Measurements from ENCODE around the gene IGSF3. TPM values are rescaled to one million over a fixed set of nuclear protein-coding genes. Genes with fewer than 3 reads are reported as not detected.
A peak's percentile ranks its signal among the peaks of the same experiment; 100 is the strongest.

Gene IGSF3
- total RNA-seq, 4 donors from 2014 or later = 15.7 to 63.2 (median 49.2) TPM

- no peaks in the 10 kb centered on the region for H3K9me3 ChIP-seq
- H3K27ac ChIP-seq = peak overlapping the region in 1 of 4 donors; percentile 46
- no peaks in the 10 kb centered on the region for H3K27me3 ChIP-seq
- DNase-seq = no peak
- no peak overlapping the region for H3K4me3 ChIP-seq
- H3K4me1 ChIP-seq = peaks cover 0 to 4% (median 0%) of the 10 kb centered on the region in 4 donors
- peaks cover 0 to 35% (median 0%) of the 10 kb centered on the region in 3 donors for H3K36me3 ChIP-seq
- TF ChIP-seq POLR2A (IDR thresholded peaks at IDR 0.05) = no peak
- TF ChIP-seq CTCF (IDR thresholded peaks at IDR 0.05) = no peak
These were observed 122.2 kb downstream of the IGSF3 start for GRCh38 chr1:116545359-116545705.

- Histone ChIP-seq H3K4me3 (no peak overlapping the region), H3K4me1 (peaks cover 0 to 4% (median 0%) of the 10 kb centered on the region in 4 donors), H3K27me3 (no peaks in the 10 kb centered on the region), H3K27ac (peak overlapping the region in 1 of 4 donors; percentile 46), H3K36me3 (peaks cover 0 to 35% (median 0%) of the 10 kb centered on the region in 3 donors), H3K9me3 (no peaks in the 10 kb centered on the region)
- no peak for TF ChIP-seq CTCF (IDR thresholded peaks at IDR 0.05)
- no peak for TF ChIP-seq POLR2A (IDR thresholded peaks at IDR 0.05)
- no peak for DNase-seq
These were observed 122.8 kb downstream of the IGSF3 start for GRCh38 chr1:116544588-116545358.

- Histone ChIP-seq H3K4me3 (no peak overlapping the region), H3K9me3 (no peaks in the 10 kb centered on the region), H3K36me3 (peaks cover 0 to 56% (median 0%) of the 10 kb centered on the region in 3 donors), H3K4me1 (peaks cover 0 to 8% (median 0%) of the 10 kb centered on the region in 4 donors), H3K27me3 (no peaks in the 10 kb centered on the region), H3K27ac (no peak overlapping the region)
- DNase-seq = no peak
- TF ChIP-seq CTCF (IDR thresholded peaks at IDR 0.05) (no peak), POLR2A (IDR thresholded peaks at IDR 0.05) (no peak)
These were observed 127.4 kb downstream of the IGSF3 start for GRCh38 chr1:116540088-116540487.

- TF ChIP-seq CTCF (IDR thresholded peaks at IDR 0.05) (no peak), POLR2A (IDR thresholded peaks at IDR 0.05) (peak in 1 of 2 donors; percentile 18)
- DNase-seq = peak in 1 of 3 donors; percentile 73
- Histone ChIP-seq H3K27me3 (no peaks in the 10 kb centered on the region), H3K36me3 (peaks cover 0 to 64% (median 0%) of the 10 kb centered on the region in 3 donors), H3K27ac (peak overlapping the region in 2 of 4 donors; percentile 40 to 62), H3K4me1 (peaks cover 0 to 8% (median 0%) of the 10 kb centered on the region in 4 donors), H3K9me3 (no peaks in the 10 kb centered on the region), H3K4me3 (no peak overlapping the region)
These were observed 129.0 kb downstream of the IGSF3 start for GRCh38 chr1:116538544-116538943.

GRCh38 chr1:116537898-116538297, 129.6 kb downstream of the IGSF3 start:
- Histone ChIP-seq H3K9me3 (no peaks in the 10 kb centered on the region), H3K4me1 (peaks cover 0 to 8% (median 0%) of the 10 kb centered on the region in 4 donors), H3K27me3 (no peaks in the 10 kb centered on the region), H3K36me3 (peaks cover 0 to 64% (median 0%) of the 10 kb centered on the region in 3 donors), H3K4me3 (no peak overlapping the region), H3K27ac (peak overlapping the region in 2 of 4 donors; percentile 40 to 62)
- DNase-seq = no peak
- TF ChIP-seq POLR2A (IDR thresholded peaks at IDR 0.05) = no peak
- no peak for TF ChIP-seq CTCF (IDR thresholded peaks at IDR 0.05)

Measured in Peyer's patch (tissue), 4 donors.